ENCODE measurements around the gene DTNB. TPM values are rescaled to one million over a fixed set of nuclear protein-coding genes. Genes with fewer than 3 reads are reported as not detected.
"Not testable (repeated sequence)": the region's sequence is repeated elsewhere in the genome, so short reads cannot be mapped to it uniquely, and the experiment has no call there.

The DTNB gene
- total RNA-seq, 1 donor from 2014 or later, result 15.6 TPM

DNA sequence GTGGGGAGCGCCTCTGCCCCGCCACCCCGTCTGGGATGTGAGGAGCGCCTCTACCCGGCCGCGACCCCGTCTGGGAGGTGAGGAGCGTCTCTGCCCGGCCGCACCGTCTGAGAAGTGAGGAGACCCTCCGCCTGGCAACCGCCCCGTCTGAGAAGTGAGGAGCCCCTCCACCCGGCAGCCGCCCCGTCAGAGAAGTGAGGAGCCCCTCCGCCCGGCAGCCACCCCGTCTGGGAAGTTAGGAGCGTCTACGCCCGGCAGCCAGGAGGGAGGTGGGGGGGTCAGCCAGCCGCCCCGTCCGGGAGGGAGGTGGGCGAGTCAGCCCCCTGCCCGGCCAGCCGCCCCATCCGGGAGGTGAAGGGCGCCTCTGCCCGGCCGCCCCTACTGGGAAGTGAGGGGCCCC lies 39.6 kb downstream of the DTNB start:
- not testable (repeated sequence) for DNase-seq (ENCODE audit: low spot score)

DNA sequence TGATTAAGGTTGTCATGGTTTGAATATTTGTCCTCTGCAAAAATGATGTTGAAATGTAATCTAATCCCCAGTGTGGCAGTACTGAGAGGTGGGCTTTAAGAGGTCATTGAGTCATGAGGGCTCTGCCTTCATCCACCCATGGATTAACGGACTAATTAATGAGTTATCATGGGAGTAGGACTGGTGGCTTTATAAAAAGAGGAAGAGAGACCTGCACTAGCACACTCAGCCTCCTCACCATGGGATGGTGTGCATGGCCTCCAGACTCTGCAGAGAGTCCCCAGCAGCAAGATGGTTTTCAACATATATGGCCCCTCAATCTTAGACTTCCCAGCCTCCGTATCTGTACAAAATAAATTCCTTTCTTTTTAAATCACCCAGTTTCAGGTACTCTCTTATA lies 41.0 kb downstream of the DTNB start:
- no peak for DNase-seq (ENCODE audit: low spot score)

DNA sequence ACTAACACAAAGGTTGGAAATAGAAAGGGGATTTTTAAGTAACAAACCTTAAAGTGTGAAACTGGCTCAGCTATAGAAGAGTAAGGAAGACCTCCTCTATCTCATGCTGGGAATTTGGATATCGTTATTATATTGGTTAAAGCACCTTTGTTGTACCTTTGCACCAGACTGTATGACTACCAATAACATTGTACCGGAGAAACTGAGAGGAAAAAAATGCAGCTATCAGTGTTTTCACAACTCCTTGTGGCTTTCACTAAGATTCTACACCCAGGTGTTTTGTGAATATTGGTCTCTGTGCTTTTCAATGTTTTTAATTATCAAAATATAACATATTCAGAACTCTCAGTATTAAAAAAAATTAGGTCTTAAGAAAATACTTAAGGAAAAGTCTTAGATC lies 48.7 kb downstream of the DTNB start:
- DNase-seq (ENCODE audit: low spot score), result no peak

DNA sequence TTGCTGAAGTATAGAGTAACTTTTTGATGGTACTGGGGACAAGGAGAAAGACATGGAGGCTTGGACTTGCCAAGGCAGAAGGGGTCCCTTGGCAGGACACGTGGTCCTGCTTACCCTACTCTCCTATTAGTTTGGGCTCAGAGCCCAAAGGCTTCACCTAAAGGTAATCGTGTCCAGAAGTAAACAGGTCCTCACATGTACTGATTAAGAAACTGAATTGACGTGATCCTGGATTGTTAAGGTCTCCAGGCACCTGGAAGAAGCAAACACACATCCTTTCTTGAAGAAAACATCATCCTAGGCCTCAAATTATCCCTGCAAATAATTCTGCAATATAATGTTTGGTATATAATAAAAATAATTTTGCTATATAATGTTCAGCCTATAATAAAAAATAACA lies 50.0 kb downstream of the DTNB start:
- no peak for DNase-seq (ENCODE audit: low spot score)

DNA sequence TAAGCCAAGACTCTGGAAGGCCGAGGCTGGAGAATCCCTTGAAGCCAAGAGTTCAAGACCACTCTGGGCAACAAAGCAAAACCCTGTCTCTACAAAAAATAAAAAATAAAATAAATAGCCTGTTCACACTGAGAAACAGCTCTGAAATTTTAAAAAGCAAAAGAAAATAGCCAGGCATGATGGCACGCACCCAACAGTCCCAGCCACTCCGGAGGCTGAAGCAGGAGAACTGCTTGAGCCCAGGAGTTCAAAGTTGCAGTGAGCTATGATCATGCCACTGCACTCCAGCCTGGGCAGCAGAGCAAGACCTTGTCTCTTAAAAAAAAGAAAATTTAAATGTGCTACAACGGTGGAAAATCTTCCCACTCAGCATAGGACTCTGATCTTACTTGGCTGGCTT lies 52.7 kb downstream of the DTNB start:
- no peak for DNase-seq (ENCODE audit: low spot score)

DNA sequence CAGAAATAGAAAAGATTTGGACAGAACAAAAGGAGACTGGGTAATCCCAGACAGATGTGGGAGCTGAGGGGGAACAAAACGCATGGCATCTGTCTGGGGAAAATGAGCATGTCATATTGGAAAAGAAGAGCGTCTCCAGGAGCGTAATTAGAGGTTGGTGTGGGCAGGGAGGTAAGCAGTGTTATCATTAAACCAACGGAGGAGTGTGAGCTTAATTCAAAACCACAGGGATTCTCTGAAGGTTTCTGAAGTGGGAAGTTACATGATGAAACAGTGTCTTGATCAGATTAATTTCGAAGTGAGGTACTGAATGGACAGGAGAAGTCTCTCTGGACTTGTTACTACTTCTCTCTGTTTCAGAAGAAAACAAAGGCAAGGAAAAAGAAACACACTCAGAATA lies 53.3 kb downstream of the DTNB start:
- DNase-seq (ENCODE audit: low spot score), result no peak

DNA sequence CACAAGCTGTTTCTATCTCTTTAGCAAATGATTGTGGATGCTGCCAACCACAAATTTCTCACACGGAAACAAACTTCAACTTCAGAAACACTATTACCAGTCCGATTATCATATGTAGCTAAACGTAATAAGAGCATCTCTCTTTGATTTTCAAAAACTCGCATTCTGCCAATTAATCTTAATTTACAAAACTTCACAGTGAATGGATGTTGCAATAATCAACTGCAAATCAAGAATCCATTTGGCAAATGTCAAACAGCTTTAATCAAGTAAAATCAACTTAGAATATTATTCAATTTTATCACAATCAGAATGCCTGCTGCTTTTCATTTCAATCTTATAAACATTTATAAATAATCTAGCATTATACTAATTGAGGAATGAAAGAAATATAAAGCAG lies 54.2 kb downstream of the DTNB start:
- DNase-seq (ENCODE audit: low spot score), result no peak

DNA sequence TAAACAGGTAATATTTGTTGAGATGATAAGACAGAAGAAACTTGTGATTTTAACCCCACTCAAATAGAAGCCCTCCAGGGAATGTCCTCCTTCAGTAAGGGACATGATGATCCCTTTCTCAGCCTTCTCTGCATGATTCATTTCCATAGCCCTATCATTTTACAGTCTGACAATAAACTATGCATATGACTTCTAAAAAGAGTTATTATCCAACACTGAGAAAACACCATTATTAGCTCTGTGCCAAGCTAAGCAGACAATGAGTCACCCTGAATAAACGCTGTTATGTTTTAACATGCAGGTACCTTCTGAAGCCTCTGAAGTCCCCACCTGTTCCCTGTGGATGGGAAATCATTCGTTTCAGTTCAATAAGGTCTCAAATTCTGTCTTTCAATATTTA lies 54.7 kb downstream of the DTNB start:
- no peak for DNase-seq (ENCODE audit: low spot score)

DNA sequence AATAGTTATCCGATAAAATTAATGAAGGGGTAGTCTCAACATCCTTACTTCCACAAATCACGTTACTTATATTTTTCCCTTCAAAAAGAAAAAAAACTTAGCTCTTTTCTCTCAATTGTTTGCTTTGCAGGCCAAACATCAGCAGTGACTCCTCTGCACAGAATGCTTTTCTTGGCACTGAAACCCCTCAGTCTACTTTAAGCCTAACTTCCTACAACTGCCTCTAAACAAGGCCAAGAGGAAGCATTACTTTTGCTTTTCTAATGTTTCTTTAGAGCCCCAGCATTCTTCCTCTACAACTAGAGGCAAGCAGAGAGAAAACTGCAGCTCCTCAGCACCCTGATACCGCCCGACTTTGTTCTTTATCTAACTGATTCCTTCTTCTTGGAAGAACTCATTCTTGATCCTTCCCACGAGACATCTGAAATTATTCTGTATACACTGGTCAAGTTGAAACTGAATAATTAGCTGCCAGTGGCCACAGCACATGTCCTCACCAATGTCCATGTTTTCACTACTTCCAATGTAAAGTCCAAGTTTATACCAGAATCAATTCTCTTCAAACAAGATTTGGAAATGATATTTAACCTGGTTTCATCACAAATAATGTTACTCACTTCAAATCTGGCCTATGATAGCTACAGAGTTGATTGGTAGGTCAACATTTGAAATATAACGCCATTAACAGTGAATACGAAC lies 55.3 kb downstream of the DTNB start:
- no peak for DNase-seq (ENCODE audit: low spot score)

DNA sequence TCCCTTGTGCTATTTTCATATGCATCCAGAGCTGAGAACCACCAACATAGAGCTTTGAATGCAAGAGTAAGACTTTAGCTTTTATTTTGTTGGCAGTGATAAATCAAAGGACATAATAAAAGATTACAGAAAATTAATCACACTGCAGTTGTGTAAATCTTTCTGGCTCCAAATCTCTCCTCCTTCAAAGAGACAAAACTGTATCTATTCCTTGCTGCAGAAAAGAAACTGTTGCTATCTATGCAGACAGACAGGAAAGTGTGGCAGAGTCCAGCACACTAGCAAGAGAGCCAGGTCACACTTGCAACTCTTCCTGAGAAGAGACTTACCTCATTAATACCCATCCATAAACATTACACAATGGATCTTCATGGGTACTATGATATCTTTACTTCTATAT lies 57.5 kb downstream of the DTNB start:
- no peak for DNase-seq (ENCODE audit: low spot score)

DNA sequence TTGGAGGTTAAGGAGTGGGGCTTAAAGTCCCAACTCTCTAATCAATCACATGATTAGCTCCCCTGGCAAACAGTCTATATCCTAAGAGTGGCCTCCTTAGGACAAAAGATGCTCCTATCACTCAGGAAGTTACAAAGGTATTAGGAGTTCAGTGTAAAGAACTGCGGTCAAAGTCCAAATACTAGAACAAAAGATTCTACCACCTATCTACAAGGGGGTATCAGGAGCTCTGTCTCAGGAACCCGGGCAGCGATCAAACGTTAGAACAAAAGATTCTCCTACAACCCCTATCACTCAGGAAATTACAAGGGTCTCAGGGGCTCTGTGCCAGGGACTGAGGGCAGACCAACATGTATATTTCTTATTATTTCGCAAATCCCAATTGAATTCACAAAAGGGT lies 58.0 kb downstream of the DTNB start:
- no peak for DNase-seq (ENCODE audit: low spot score)

DNA sequence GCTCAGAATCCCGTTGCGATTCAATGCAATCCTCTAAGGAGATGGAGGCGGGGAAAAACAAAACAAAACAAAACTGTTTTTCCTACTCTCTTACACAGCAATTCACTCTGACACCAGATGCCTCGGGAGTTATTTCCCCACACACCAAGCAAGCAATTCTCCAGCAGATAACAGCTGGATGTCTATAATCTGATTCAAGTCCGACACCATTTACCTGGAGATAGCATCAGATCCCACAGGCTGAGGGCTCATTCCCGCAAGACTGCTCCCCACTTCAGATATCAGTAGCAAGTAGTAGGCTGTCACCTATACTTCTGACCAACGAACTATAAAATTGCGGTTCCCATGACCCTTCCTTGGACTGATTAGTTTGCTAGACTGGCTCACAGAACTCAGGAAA lies 58.7 kb downstream of the DTNB start:
- DNase-seq (ENCODE audit: low spot score), result no peak

DNA sequence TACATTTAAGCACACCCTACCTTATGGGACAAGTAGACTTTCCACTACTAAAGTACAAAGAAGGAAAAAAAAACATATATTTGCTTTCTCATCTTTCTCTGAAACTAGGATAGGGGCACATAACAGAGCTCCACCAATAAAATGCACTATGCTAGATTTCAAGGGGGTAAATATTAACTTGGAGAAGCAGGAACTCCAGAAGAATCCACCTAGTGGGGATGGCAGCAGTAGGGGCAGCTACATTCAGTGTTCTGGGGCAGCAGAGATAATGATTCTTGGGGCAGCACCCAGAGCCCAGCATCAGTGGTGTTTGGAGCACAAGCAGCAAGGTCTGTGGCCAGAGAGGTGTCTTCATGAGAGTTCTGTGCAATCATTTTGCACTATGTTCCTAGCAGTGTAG lies 64.7 kb downstream of the DTNB start:
- DNase-seq (ENCODE audit: low spot score), result no peak

DNA sequence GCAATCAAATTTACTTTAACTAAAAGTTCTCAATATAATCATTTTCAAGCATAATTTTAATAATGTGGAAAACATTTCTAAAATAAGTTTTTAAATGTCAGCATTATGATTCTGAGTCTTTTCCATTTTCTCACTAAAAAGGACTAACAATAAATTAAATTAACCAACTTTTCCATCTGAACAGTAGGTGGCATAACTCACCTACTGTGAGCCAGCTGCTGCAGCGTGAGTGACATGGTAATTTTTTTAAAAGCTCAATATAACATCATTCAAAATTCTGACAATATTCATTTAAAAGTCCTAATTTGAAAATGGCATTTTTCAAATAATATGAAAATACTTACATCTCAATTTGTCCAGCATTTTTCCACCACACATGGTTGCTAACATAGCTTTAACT lies 66.5 kb downstream of the DTNB start:
- DNase-seq (ENCODE audit: low spot score), result no peak

DNA sequence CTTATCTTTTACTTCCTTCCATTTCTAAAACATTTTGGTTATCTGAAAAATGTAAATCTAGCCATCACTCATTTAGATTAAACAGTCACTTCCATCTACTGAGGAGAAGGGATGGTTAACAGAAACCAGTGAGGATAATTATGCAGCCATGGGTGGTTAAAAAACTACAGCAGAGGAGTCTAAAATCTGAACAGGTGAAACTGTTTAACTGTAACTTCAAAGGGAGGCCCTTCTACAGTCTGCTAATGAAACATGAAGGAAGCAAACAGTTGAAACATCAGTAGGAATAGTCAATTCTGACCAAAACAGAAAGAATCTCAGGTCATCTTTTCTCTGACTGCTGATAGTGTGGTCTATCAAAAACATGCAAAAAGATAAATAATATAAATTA lies 71.0 kb downstream of the DTNB start:
- no peak for DNase-seq (ENCODE audit: low spot score)

DNA sequence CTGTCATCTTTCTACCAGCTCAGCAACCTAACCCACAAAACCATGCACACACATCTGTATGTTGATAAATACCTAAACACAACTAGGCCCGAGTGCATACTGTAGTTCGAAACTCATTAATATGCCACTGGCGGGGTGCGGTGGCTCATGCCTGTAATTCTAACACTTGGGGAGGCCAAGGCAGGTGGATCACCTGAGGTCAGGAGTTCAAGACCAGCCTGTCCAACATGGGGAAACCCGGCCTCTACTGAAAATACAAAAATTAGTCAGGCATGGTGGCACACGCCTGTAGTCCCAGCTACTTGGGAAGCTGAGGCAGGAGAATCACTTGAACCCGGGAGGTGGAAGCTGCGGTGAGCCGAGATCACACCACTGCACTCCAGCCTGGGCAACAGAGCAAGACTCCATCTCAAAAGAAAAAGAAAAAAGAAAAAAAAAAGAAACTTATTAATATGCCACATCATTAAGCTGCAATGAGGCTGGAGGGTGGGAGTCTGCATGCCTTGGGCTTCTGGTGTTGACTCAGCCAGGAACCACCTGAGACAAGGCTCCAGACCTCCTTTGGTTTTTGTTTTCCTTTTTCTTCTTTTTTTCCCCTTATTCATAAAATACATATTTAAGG lies 71.6 kb downstream of the DTNB start:
- DNase-seq (ENCODE audit: low spot score), result not testable (repeated sequence)

DNA sequence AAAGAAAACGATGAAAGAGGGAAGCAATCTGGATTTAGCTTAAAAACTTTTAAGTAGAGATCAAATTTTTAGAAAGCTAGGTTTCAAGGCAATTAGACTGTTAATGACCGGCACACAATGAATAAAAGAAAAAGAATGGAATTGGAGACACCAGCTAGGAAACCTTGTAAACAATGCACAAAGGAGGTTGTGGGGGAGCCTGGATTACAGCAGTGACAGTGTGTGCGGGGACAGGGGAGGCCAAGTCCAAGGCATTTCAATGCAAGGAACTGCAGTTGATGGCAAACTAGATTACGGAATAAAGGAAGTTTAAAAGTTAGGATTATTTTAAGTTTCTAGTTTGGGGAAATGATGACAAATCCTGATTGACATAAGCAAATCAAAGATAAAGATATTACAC lies 74.5 kb downstream of the DTNB start:
- no peak for DNase-seq (ENCODE audit: low spot score)

DNA sequence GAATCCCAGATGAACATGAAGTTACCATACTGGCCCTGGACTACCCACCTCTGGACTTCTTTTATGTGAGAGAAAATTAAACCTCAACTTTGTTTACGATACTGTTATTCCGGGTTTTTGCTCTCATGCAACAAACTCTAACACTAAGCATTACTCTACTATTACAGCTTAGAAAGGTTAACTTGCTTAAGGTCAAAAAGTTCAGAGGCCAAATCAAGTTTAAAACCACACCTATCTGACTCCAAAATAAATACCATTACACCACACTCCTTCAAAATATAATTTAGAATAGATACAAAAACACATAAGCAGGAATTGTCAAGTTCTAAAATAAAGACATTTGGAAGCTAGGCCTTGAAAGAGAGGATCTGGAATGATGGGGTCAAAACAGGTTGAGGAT lies 75.0 kb downstream of the DTNB start:
- no peak for DNase-seq (ENCODE audit: low spot score)

DNA sequence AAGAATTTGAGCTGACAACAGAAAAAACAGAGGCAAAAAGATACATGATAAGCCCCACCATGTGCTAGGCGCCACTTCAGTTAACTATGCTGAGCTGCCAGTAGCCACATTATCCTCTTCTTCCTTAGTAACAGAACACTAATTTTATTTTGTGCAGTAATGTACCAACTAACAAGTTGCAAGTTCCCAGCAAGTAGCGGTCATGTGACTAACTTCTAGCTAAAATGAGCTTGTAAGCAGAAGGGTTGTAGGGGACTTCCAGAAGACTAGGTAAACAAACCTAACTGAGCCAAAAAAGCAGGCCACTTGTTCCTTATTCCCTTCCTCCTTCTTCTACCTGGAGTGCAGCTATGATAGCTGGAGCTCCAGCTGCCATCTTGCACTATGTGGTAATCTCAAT lies 75.5 kb downstream of the DTNB start:
- DNase-seq (ENCODE audit: low spot score), result no peak

DNA sequence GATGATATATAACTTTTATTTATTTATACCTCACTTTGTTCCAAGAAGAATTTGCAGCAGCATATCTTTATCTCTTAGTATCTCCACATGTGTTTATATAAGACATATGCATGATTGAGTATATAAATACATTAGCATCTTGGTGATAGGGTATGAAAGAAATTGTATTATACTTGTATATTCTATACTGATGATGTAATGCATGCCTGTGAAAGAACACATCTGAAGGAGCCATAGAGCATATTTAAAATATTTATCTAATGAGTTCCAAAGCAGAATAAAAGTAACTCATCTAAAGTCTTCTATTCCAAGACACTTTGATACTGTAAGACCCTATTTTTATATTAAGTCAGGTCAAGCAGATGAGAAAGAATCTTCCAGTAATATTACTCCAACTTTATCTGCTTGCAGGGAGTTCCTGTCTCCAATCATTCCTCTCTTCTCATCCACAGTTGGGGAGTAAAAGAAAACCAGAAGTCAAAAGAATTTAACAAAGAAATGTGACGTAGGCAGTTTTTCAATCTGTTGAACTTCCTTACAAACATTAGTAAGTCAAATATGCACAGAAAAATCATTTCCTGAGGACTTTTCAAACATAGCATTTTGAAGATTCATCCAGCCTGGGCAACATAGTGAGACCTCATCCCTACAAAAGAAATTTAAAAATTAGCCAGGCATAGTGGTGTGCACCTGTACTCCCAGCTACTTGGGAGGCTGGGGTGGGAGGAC lies 76.7 kb downstream of the DTNB start:
- no peak for DNase-seq (ENCODE audit: low spot score)

DNA sequence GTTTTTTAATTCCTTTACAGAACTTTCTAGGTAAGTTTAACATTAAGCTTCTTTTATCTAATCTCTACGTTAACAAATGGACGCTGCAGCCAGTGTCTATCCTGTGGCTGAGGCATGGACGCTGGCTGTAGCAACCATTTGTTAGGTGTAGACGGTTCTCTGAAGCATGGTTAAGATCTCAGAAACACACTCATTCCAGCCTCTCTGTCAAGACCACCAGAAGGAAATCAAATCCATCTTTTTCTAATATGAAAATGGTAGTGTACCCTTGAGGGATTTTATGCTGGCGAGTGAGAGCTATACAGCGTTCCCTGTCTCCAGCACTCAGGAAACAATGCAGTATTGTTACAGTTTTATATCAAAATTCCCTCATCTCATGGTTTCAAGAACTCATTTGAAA lies 78.0 kb downstream of the DTNB start:
- DNase-seq (ENCODE audit: low spot score), result no peak

DNA sequence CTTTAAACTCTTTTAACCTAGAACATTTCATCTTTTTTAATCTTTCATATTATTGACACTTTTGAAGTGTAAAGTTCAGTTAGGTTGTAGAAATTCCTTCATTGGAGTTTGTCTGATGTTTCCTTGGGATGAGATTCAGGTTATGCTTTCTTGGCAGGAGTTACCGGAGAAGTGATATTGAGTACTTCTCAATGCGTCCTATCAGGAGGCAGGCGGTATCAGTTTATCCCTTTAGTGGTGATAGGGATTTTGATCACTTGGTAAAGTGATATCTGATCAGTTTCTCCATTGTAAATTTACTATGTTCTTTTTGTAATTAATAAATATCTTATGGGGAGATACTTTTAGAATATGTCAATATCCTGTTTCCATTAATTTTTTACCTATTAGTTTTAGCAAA lies 78.4 kb downstream of the DTNB start:
- DNase-seq (ENCODE audit: low spot score), result no peak

DNA sequence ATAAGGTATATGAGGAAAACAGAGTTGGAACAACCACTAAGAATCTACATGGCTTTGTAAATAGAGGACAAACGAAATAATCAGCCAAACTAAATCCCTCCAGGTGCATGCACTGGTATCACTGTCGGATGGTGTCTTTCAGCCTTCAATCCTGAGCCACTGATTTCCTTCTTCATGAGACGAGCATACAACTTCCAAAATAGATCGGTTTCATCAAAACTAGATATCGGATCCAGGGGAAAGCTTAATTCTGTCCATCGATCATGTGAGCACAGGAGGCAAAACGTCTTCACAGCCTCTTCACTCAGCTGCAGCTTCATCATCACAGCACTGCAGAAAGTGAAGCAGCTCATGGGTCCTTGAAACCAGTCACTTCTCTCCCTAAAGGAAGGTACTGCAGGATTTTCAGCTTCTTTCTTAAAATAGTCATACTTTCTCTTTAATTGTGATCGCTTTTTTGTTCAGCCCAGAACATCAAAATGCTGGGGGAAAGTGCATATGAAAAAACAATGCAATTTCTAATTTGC lies 80.5 kb downstream of the DTNB start:
- no peak for DNase-seq (ENCODE audit: low spot score)

Measured in mesenteric fat pad (tissue), 1 donor.